ENCODE data around the gene ANKRD10. TPM values are rescaled to one million over a fixed set of nuclear protein-coding genes. Genes with fewer than 3 reads are reported as not detected.

Gene ANKRD10
- total RNA-seq, 1 experiment from 2014 or later: 159 TPM

- H4K20me1 ChIP-seq (ENCODE audit: control insufficient read depth, insufficient read depth, insufficient read length): no peaks in the 10 kb centered on the region
- no peak overlapping the region for H2AK5ac ChIP-seq (ENCODE audit: insufficient read length, low read length)
- no CpG with 5 or more reads among the region's 5 CpGs for WGBS (ENCODE audit: extremely low coverage, insufficient read length, low lambda C conversion rate)
- no peak overlapping the region for H2BK120ac ChIP-seq (ENCODE audit: low read depth, low read length, poor library complexity, severe bottlenecking)
- H4K5ac ChIP-seq (ENCODE audit: insufficient read length, low read depth, low read length): no peak overlapping the region
- Mint-ChIP-seq H3K9me3 (peaks cover 0 to 2% of the 10 kb centered on the region in 2 experiments; a peak in 2 of 5 replicates), H3K4me1 (peaks cover 15 to 31% of the 10 kb centered on the region in 2 experiments), H3K36me3 (ENCODE audit: insufficient read depth in 1 of 3, low read depth in 3 of 3) (no peaks in the 10 kb centered on the region), H3K27me3 (ENCODE audit: low read depth) (peaks cover 17% of the 10 kb centered on the region), H3K4me3 (no peak overlapping the region), H3K27ac (no peak overlapping the region)
- H3K18ac ChIP-seq (ENCODE audit: insufficient read length, low read depth, low read length): no peak overlapping the region
- TF ChIP-seq CTCF (conservative IDR thresholded peaks at IDR 0.05): no peak
- H3K4me1 ChIP-seq (ENCODE audit: insufficient read depth, low read length): no peaks in the 10 kb centered on the region; the same call in 1 of the 2 replicates
- no peak overlapping the region for H4K8ac ChIP-seq (replicated peaks; ENCODE audit: insufficient read length, low read depth, low read length)
- DNase-seq: no peak
- H3K4ac ChIP-seq (ENCODE audit: low read depth, low read length): no peak overlapping the region
- H2BK5ac ChIP-seq (ENCODE audit: insufficient read length, low read length): no peak overlapping the region
- H2BK15ac ChIP-seq (ENCODE audit: low read depth, low read length): no peak overlapping the region
- no peak overlapping the region for H3K27ac ChIP-seq (ENCODE audit: insufficient read length, low read depth, low read length)
- no peaks in the 10 kb centered on the region for H3K79me1 ChIP-seq (ENCODE audit: insufficient read depth, low read depth, low read length, poor library complexity, severe bottlenecking)
- no peak overlapping the region for H3K9ac ChIP-seq (ENCODE audit: extremely low read depth, insufficient read length, low read length)
- no peaks in the 10 kb centered on the region for H3K27me3 ChIP-seq (ENCODE audit: insufficient read depth, low read length)
- H4K91ac ChIP-seq (ENCODE audit: insufficient read length, low read depth, low read length): no peak overlapping the region
- no peak overlapping the region for H2BK12ac ChIP-seq (ENCODE audit: insufficient read length, low read depth, low read length)
- H3K23ac ChIP-seq (ENCODE audit: insufficient read length, low read depth, low read length): no peak overlapping the region
- H2BK20ac ChIP-seq (ENCODE audit: low read depth, low read length, poor library complexity, severe bottlenecking): no peak overlapping the region
- no peak overlapping the region for H3K14ac ChIP-seq (ENCODE audit: insufficient read depth, low read length)
- H3K9me3 ChIP-seq (ENCODE audit: control insufficient read depth, low read depth, low read length): no peaks in the 10 kb centered on the region
- H3T11ph ChIP-seq (ENCODE audit: low read length): no peak overlapping the region
- no peaks in the 10 kb centered on the region for H3K79me2 ChIP-seq (ENCODE audit: insufficient read depth, low read length)
- no peak overlapping the region for H3K4me2 ChIP-seq (ENCODE audit: insufficient read depth, insufficient read length, low read length)
- no peak overlapping the region for H2AFZ ChIP-seq (ENCODE audit: low read length)
- H3K23me2 ChIP-seq (ENCODE audit: insufficient read length, low read depth, low read length, poor library complexity, severe bottlenecking): no peaks in the 10 kb centered on the region
- H3K56ac ChIP-seq (ENCODE audit: insufficient read length, low read depth, low read length): no peak overlapping the region
Measured at GRCh38 chr13:110868720-110869119, 46.1 kb downstream of the ANKRD10 start.
